ENCODE results near the gene POTEM.
"Not testable (repeated sequence)": the region's sequence is repeated elsewhere in the genome, so short reads cannot be mapped to it uniquely, and the experiment has no call there.

Gene POTEM

DNA sequence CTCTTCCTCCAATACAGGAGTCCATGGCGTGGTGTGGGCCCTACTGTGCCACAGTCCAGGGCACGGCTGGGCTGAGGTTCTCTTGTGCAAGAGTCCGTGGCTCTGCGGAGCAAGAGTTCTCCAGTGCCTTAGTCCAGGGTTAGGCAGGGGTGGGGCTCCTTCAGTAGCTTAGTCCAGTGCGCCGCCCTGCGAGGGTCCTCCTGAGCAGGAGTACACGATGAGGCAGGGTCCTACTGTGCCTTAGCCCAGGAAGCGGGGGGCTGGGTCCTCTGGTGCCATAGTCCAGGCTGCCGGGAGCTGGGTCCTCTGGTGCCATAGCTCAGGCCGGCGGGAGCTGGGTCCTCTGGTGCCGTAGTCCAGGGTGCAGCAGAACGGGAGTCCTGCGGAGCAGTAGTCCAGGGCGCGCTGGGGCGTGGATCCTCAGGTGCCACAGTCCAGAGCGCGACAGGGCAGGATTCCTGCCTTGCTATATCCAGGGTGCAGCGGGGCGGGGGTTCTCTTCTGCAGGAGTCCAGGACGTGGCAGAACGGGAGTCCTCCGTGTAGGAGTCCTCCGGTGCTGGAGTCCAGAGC, 69.7 kb downstream of the POTEM start:
- H3K4me3 ChIP-seq (ENCODE audit: low read depth, low read length); H3K27me3 ChIP-seq (ENCODE audit: control insufficient read depth, insufficient read depth, low read length); H3K9ac ChIP-seq; H3K36me3 ChIP-seq (ENCODE audit: control insufficient read depth, insufficient read depth, low read length); H3K79me2 ChIP-seq; H3K4me2 ChIP-seq (ENCODE audit: low read length); H2AFZ ChIP-seq; H3K9me3 ChIP-seq (ENCODE audit: control insufficient read depth, low read length); H3K27ac ChIP-seq; H3K4me1 ChIP-seq: not testable (repeated sequence)

DNA sequence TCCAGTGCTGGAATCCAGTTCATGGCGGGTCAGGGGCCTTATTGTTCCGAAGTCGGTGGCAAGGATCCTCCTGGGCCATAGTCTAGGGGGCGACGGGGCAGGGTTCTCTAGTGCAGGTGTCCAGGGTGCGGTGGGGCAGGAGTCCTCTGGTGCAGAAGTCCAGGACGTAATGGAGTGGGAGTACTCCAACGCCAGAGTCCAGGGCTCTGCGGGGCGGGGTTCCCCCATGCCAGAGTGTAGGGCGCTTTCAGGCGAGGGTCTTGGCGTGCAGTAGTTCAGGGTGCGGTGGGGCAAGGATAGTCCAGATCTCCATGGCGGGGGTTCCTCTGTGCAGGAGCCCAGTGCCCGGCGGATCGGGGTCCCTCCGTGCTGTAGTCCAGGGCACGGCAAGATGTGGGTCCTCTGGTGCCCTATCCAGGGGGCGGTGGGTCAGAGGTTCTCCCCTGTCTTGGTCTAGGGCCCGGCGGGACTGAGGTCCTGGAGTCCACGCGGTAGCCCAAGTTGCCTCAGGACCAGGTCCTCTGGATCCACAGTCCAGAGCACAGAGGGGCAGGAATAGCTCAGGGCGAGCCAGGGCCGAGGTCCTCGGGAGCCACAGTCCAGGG, 70.9 kb downstream of the POTEM start:
- H3K27me3 ChIP-seq (ENCODE audit: control insufficient read depth, insufficient read depth, low read length); H3K79me2 ChIP-seq; H3K9ac ChIP-seq; H3K27ac ChIP-seq; H3K36me3 ChIP-seq (ENCODE audit: control insufficient read depth, insufficient read depth, low read length); H3K9me3 ChIP-seq (ENCODE audit: control insufficient read depth, low read length); H2AFZ ChIP-seq; H3K4me3 ChIP-seq (ENCODE audit: low read depth, low read length); H3K4me1 ChIP-seq; H3K4me2 ChIP-seq (ENCODE audit: low read length): not testable (repeated sequence)

- H3K79me2 ChIP-seq; H3K4me2 ChIP-seq (ENCODE audit: low read length); H3K9me3 ChIP-seq (ENCODE audit: control insufficient read depth, low read length); H3K27me3 ChIP-seq (ENCODE audit: control insufficient read depth, insufficient read depth, low read length); H3K4me1 ChIP-seq; H3K36me3 ChIP-seq (ENCODE audit: control insufficient read depth, insufficient read depth, low read length); H2AFZ ChIP-seq; H3K9ac ChIP-seq; H3K27ac ChIP-seq; H3K4me3 ChIP-seq (ENCODE audit: low read depth, low read length): not testable (repeated sequence)
These were observed 71.6 kb downstream of the POTEM start for GRCh38 chr14:19038785-19039184.

- H2AFZ ChIP-seq; H3K4me1 ChIP-seq; H3K27me3 ChIP-seq (ENCODE audit: control insufficient read depth, insufficient read depth, low read length); H3K4me3 ChIP-seq (ENCODE audit: low read depth, low read length); H3K4me2 ChIP-seq (ENCODE audit: low read length); H3K79me2 ChIP-seq; H3K9me3 ChIP-seq (ENCODE audit: control insufficient read depth, low read length); H3K27ac ChIP-seq; H3K9ac ChIP-seq; H3K36me3 ChIP-seq (ENCODE audit: control insufficient read depth, insufficient read depth, low read length): not testable (repeated sequence)
These were observed 76.2 kb downstream of the POTEM start for GRCh38 chr14:19043384-19043783.
